Fibroblast of lung (primary cell): Measurements from ENCODE around the gene MXRA8. TPM values are rescaled to one million over a fixed set of nuclear protein-coding genes. Genes with fewer than 3 reads are reported as not detected.

Source experiments
- DNase-seq, 2 donors: peaks; one replicate each; pipeline versions ENCODE4 v3.0.0 to v3.0.0-alpha.2; 2010; ENCODE audit warnings: low read depth in 2 of 2
- H2AFZ ChIP-seq: 2 replicates; pipeline ENCODE4 v1.5.1; 2012; ENCODE audit warnings: low read length, control low read depth, inconsistent platforms
- H3K27ac ChIP-seq: 2 replicates; pipeline ENCODE4 v1.5.1; 2011; ENCODE audit warnings: low read length, control low read depth; ENCODE audit not compliant: insufficient read depth
- H3K27me3 ChIP-seq: 2 replicates; pipeline ENCODE4 v1.5.1; 2011; ENCODE audit warnings: mild to moderate bottlenecking, low read length; ENCODE audit not compliant: control insufficient read depth, insufficient read depth
- H3K36me3 ChIP-seq: 2 replicates; pipeline ENCODE4 v1.5.1; 2011; ENCODE audit warnings: low read length; ENCODE audit not compliant: control insufficient read depth, insufficient read depth
- H3K4me1 ChIP-seq: 2 replicates; pipeline ENCODE4 v1.5.1; 2011; ENCODE audit warnings: low read length; ENCODE audit not compliant: control insufficient read depth, insufficient read depth; ENCODE audit errors: extremely low read depth
- H3K4me2 ChIP-seq: 2 replicates; pipeline ENCODE4 v1.5.1; 2011; ENCODE audit warnings: low read length, control low read depth; ENCODE audit not compliant: insufficient read depth; ENCODE audit errors: extremely low read depth
- H3K4me3 ChIP-seq, 4 experiments: fragments of 200-600 bp in 1 of 4; sonication (generic) in 1 of 4; replicated peaks in 1 of 4; 2 replicates each; pipeline ENCODE4 v1.5.1; 2011 to 2016; ENCODE audit warnings: low read length in 4 of 4, low read depth in 3 of 4, mild to moderate bottlenecking in 3 of 4, control low read depth in 2 of 4, inconsistent platforms in 1 of 4, mixed read lengths in 1 of 4; ENCODE audit not compliant: insufficient read depth in 1 of 4; ENCODE audit errors: control extremely low read depth in 1 of 4
- H3K79me2 ChIP-seq: 2 replicates; pipeline ENCODE4 v1.5.1; 2012; ENCODE audit warnings: mild to moderate bottlenecking, low read length, inconsistent platforms; ENCODE audit not compliant: control insufficient read depth, insufficient read depth
- H3K9ac ChIP-seq: 2 replicates; pipeline ENCODE4 v1.5.1; 2011; ENCODE audit warnings: mild to moderate bottlenecking, low read length, control low read depth; ENCODE audit not compliant: insufficient read depth
- H3K9me3 ChIP-seq: 2 replicates; pipeline ENCODE4 v1.5.1; 2012; ENCODE audit warnings: low read depth, low read length; ENCODE audit not compliant: control insufficient read depth, insufficient read depth
- H4K20me1 ChIP-seq: 2 replicates; pipeline ENCODE4 v1.5.1; 2011; ENCODE audit warnings: low read length; ENCODE audit not compliant: control insufficient read depth, insufficient read depth; ENCODE audit errors: extremely low read depth
- CTCF ChIP-seq, 2 donors: IDR thresholded peaks in 1 of 2; conservative IDR thresholded peaks in 1 of 2; 1 replicate in 1 of 2; 2 replicates in 1 of 2; pipeline ENCODE4 v1.5.1; 2011 to 2012; ENCODE audit warnings: low read length in 2 of 2, control low read depth in 1 of 2, inconsistent platforms in 1 of 2, low read depth in 1 of 2, mild to moderate bottlenecking in 1 of 2
- EZH2 ChIP-seq: IDR thresholded peaks from 2 replicates; pipeline ENCODE4 v1.5.1; 2012; ENCODE audit warnings: low read length, control low read depth, mild to moderate bottlenecking; ENCODE audit errors: missing control alignments
- polyA plus RNA-seq, 2 donors: library from polyadenylated mRNA; depleted of rRNA in 1 of 2; stranded (reverse) in 1 of 2; unstranded in 1 of 2; fragments of >200 nt; gene quantifications; 2 replicates each; pipeline ENCODE4 v1.2.1, GENCODE V29; 2011 to 2012; ENCODE audit warnings: missing spikeins in 1 of 2
- total RNA-seq: library from RNA; depleted of rRNA; stranded (reverse); fragments of >200 nt; gene quantifications from 2 replicates; pipeline ENCODE4 v1.2.1, GENCODE V29; 2014

MXRA8 gene
- total and polyA plus RNA-seq, 2 donors (not counting 1 experiment from before 2014, with no cell fraction given): 205 to 397 TPM

GRCh38 chr1:1347663-1348419 lies 10.5 kb downstream of the MXRA8 start:
- DNase-seq: peak in 1 of 2 donors; percentile 45
- no peaks in the 10 kb centered on the region for H4K20me1 ChIP-seq
- H3K36me3 ChIP-seq: peaks cover 5% of the 10 kb centered on the region

GRCh38 chr1:1347026-1347595 lies 11.2 kb downstream of the MXRA8 start:
- DNase-seq: no peak
- peaks cover 69% of the 10 kb centered on the region for H3K79me2 ChIP-seq
- H3K9ac ChIP-seq: no peak overlapping the region

More at GRCh38 chr1:1347663-1348419, 10.5 kb downstream of the MXRA8 start:
- Histone ChIP-seq H3K4me1 (peaks cover 39% of the 10 kb centered on the region), H3K27me3 (no peaks in the 10 kb centered on the region), H3K27ac (peak overlapping the region; percentile 66), H3K79me2 (peaks cover 69% of the 10 kb centered on the region), H3K9me3 (no peaks in the 10 kb centered on the region), H3K4me2 (peak overlapping the region; percentile 89), H3K9ac (peak overlapping the region; percentile 69), H2AFZ (no peak overlapping the region), H3K4me3 (peak overlapping the region; percentile 74 to 82 (median 78))
- TF ChIP-seq EZH2 (no peak), CTCF (conservative IDR thresholded peaks at IDR 0.05 in 1 of 2, IDR thresholded peaks at IDR 0.05 in 1 of 2; ENCODE audit: low read depth in 1 of 2, low read length in 2 of 2) (no peak)

More at GRCh38 chr1:1347026-1347595, 11.2 kb downstream of the MXRA8 start:
- H3K4me2 ChIP-seq: peak overlapping the region; percentile 89
- no peaks in the 10 kb centered on the region for H3K27me3 ChIP-seq
- no peaks in the 10 kb centered on the region for H3K9me3 ChIP-seq
- H4K20me1 ChIP-seq: no peaks in the 10 kb centered on the region
- H3K36me3 ChIP-seq: no peaks in the 10 kb centered on the region
- TF ChIP-seq CTCF (conservative IDR thresholded peaks at IDR 0.05 in 1 of 2, IDR thresholded peaks at IDR 0.05 in 1 of 2; ENCODE audit: low read depth in 1 of 2, low read length in 2 of 2): no peak
- TF ChIP-seq EZH2: no peak
- H3K4me1 ChIP-seq: peaks cover 32% of the 10 kb centered on the region
- no peak overlapping the region for H3K27ac ChIP-seq
- H3K4me3 ChIP-seq: peak overlapping the region; percentile 74 to 82 (median 78)
- H2AFZ ChIP-seq: no peak overlapping the region
